Adipocyte (in vitro differentiated cells): ENCODE results near the gene ZNF547.
"Not testable (repeated sequence)": the region's sequence is repeated elsewhere in the genome, so short reads cannot be mapped to it uniquely, and the experiment has no call there.

Experiments used
- DNase-seq: peaks from one replicate; pipeline ENCODE4 v3.0.0-alpha.2; 2015; ENCODE audit warnings: low read depth
- H3K27me3 ChIP-seq: replicated peaks from 2 replicates; pipeline ENCODE4 v1.7.0; 2013; ENCODE audit warnings: mild to moderate bottlenecking, low read length, moderate library complexity; ENCODE audit not compliant: control insufficient read depth, insufficient read depth
- H3K36me3 ChIP-seq: 2 replicates; pipeline ENCODE4 v1.7.0; 2013; ENCODE audit warnings: low read length, mild to moderate bottlenecking, moderate library complexity; ENCODE audit not compliant: control insufficient read depth, insufficient read depth, severe bottlenecking
- H3K4me1 ChIP-seq: 2 replicates; pipeline ENCODE4 v1.7.0; 2013; ENCODE audit warnings: mild to moderate bottlenecking, low read length, moderate library complexity; ENCODE audit not compliant: control insufficient read depth, insufficient read depth
- H3K4me3 ChIP-seq: 2 replicates; pipeline ENCODE4 v1.7.0; 2013; ENCODE audit warnings: mild to moderate bottlenecking, low read length, moderate library complexity
- H3K9ac ChIP-seq: 2 replicates; pipeline ENCODE4 v1.7.0; 2013; ENCODE audit warnings: mild to moderate bottlenecking, low read length, moderate library complexity
- H3K9me3 ChIP-seq: 2 replicates; pipeline ENCODE4 v1.7.0; 2013; ENCODE audit warnings: mild to moderate bottlenecking, low read length, moderate library complexity; ENCODE audit not compliant: control insufficient read depth

The ZNF547 gene

GRCh38 chr19:57374647-57375046 is 11.3 kb downstream of the ZNF547 start:
- peaks cover 35% of the 10 kb centered on the region for H3K9me3 ChIP-seq

DNA sequence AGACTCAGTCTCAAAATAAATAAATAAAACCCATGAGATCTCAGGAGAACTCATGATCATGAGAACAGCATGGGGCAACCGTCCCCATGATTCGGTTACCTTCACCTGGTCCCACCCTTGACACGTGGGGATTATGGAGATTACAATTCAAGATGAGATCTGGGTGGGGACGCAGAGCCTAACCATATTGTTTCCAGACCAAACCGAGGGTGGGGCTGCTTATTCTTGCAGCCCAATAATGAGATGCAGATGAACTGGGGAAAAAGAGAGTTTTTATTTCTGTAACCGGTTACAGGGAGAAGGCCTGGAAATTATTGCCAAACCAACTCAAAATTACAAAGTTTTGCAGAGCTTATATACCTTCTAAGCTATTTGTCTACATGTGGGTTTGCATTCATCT is 12.8 kb downstream of the ZNF547 start:
- no peak for DNase-seq
- Histone ChIP-seq H3K27me3 (no peaks in the 10 kb centered on the region), H3K4me1 (no peaks in the 10 kb centered on the region), H3K36me3 (peaks cover 79% of the 10 kb centered on the region), H3K9me3 (peaks cover 35% of the 10 kb centered on the region), H3K4me3 (no peak overlapping the region), H3K9ac (no peak overlapping the region)

More at GRCh38 chr19:57374647-57375046, 11.3 kb downstream of the ZNF547 start:
- H3K27me3 ChIP-seq, H3K9ac ChIP-seq, DNase-seq, H3K4me1 ChIP-seq, H3K4me3 ChIP-seq: not testable (repeated sequence)
- peaks cover 81% of the 10 kb centered on the region for H3K36me3 ChIP-seq

GRCh38 chr19:57377498-57378146 is 14.3 kb downstream of the ZNF547 start:
- Histone ChIP-seq H3K27me3 (no peaks in the 10 kb centered on the region), H3K4me1 (no peaks in the 10 kb centered on the region), H3K4me3 (peak overlapping the region; percentile 45), H3K9ac (no peak overlapping the region), H3K9me3 (peaks cover 35% of the 10 kb centered on the region), H3K36me3 (peaks cover 65% of the 10 kb centered on the region)
- no peak for DNase-seq

- peaks cover 34% of the 10 kb centered on the region for H3K9me3 ChIP-seq
- H3K9ac ChIP-seq: no peak overlapping the region
- H3K36me3 ChIP-seq: peaks cover 32% of the 10 kb centered on the region
- no peaks in the 10 kb centered on the region for H3K4me1 ChIP-seq
- no peaks in the 10 kb centered on the region for H3K27me3 ChIP-seq
- H3K4me3 ChIP-seq: no peak overlapping the region
- no peak for DNase-seq
These were observed 17.6 kb downstream of the ZNF547 start for GRCh38 chr19:57380923-57381322.

DNA sequence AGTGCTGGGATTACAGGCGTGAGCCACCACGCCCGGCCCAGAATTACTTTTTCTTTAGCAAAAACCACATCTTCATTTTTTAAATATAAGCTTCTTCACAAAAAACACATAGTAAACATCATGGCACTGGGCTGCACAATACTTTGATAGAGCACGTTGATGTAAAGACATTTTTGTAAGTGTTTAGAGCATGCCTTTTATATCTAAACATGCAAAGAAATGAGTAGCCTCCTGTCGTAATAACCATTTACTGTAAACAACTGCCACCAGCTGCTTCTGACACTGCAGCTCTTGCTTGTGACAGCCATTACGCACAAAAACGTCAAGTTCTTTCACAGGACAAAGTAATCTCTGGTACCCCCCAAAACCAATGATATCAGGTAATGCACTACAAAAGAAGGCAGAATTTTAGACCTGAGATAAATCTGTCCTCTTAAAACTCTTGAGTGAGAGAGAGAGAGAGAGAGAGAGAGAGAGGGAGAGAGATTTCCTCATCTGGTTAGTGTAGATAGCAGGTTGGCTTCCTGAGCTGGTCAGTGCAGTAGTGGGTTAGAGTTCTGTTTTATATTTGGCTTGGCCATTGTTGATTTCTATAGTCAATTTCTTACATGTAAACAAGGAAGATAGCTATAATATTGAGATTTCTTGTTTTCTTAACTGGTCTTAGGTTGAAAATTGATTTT is 19.6 kb downstream of the ZNF547 start:
- no peak for DNase-seq

GRCh38 chr19:57389194-57389729 is 25.9 kb downstream of the ZNF547 start:
- H3K36me3 ChIP-seq: no peaks in the 10 kb centered on the region
- peak overlapping the region; percentile 98 for H3K4me3 ChIP-seq
- DNase-seq: no peak
- no peaks in the 10 kb centered on the region for H3K27me3 ChIP-seq
- peak overlapping the region; percentile 98 for H3K9ac ChIP-seq
- peaks cover 15% of the 10 kb centered on the region for H3K4me1 ChIP-seq
- no peaks in the 10 kb centered on the region for H3K9me3 ChIP-seq

More for the DNA sequence above, 19.6 kb downstream of the ZNF547 start:
- Histone ChIP-seq H3K36me3 (peaks cover 12% of the 10 kb centered on the region), H3K9me3 (peaks cover 14% of the 10 kb centered on the region), H3K4me1 (no peaks in the 10 kb centered on the region), H3K9ac (no peak overlapping the region), H3K4me3 (no peak overlapping the region), H3K27me3 (no peaks in the 10 kb centered on the region)

DNA sequence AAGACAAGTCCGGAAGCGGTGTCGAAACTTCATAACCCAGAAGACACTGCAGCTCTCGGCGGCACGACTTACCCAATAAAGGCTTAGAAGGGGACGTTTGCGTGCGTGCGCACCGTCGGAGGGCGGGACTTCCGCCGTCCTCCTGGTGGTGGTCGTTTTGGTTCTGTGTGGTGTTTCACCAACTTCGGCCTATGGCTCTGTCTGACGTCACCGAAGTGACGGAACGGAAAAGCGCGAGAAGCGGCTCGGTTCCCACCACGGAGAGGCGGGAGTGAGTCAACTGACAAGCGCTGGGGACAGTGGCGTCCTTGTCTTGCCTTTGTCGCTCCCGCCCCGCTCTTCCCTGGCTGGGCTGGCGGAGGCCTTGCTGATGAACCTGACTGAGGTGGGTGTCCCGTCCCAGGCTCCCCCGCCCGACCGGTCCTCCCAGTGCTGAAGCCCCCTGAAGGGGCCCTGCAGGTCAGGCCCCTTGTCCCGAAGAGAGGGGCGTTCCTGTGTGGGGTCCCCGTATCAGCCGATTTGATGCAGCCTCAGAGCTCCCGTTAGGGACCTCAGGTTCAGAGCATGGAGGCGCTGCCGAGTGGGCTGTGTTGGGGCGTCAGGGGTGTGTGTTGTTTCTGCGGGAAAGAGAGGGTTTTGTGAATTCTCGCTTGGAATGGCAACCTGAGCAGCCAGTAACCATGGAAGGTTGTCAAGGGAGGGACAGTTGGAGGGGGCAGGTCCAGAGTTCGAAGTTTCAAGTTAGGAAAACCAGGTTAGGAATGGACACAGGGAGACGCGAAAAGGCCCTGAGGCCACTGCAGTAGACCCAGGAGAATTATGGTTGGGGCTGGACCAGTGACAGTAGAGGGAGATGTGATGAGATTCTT is 26.6 kb downstream of the ZNF547 start, which contains the start of gene ZNF548:
Gene ZNF548 (plus strand): TSS at position 125 of the 869 bp plus-strand sequence. CDS start 246 bp downstream, at position 371.
- DNase-seq: peak; percentile 99
- Histone ChIP-seq H3K9ac (peak within 1 kb of the TSS; percentile 98), H3K4me3 (peak within 1 kb of the TSS; percentile 98), H3K9me3 (no peaks in the 10 kb centered on the region), H3K36me3 (no peaks in the 10 kb centered on the region), H3K4me1 (peaks cover 15% of the 10 kb centered on the region), H3K27me3 (no peaks in the 10 kb centered on the region)

DNA sequence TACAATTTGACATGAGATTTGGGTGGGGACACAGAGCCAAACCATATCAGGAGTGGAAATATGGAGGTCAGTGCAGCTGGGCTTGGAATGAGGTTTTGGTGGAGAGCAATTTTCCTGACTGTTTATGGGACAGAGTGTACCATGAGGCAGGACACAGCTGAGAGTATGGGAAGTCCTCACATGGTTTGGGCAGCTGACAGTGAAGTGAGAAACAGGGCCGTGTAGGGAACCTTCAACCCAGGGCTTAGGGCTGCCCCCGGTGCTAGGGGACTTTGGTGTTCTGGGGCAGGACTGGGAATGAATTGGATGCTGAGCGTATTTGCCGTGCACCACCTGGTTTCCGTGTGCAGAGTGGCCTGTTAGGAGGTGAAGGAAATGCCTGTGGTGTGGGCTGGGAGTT is 32.4 kb downstream of the ZNF547 start:
- H3K36me3 ChIP-seq: peaks cover 42% of the 10 kb centered on the region
- no peak overlapping the region for H3K4me3 ChIP-seq
- peaks cover 20% of the 10 kb centered on the region for H3K9me3 ChIP-seq
- H3K4me1 ChIP-seq: peaks cover 7% of the 10 kb centered on the region
- no peak for DNase-seq
- H3K9ac ChIP-seq: no peak overlapping the region
- no peaks in the 10 kb centered on the region for H3K27me3 ChIP-seq

GRCh38 chr19:57398868-57399267 is 35.5 kb downstream of the ZNF547 start:
- Histone ChIP-seq H3K9me3 (peaks cover 20% of the 10 kb centered on the region), H3K4me3 (no peak overlapping the region), H3K9ac (no peak overlapping the region), H3K27me3 (no peaks in the 10 kb centered on the region), H3K36me3 (peaks cover 42% of the 10 kb centered on the region), H3K4me1 (no peaks in the 10 kb centered on the region)
- DNase-seq: no peak

DNA sequence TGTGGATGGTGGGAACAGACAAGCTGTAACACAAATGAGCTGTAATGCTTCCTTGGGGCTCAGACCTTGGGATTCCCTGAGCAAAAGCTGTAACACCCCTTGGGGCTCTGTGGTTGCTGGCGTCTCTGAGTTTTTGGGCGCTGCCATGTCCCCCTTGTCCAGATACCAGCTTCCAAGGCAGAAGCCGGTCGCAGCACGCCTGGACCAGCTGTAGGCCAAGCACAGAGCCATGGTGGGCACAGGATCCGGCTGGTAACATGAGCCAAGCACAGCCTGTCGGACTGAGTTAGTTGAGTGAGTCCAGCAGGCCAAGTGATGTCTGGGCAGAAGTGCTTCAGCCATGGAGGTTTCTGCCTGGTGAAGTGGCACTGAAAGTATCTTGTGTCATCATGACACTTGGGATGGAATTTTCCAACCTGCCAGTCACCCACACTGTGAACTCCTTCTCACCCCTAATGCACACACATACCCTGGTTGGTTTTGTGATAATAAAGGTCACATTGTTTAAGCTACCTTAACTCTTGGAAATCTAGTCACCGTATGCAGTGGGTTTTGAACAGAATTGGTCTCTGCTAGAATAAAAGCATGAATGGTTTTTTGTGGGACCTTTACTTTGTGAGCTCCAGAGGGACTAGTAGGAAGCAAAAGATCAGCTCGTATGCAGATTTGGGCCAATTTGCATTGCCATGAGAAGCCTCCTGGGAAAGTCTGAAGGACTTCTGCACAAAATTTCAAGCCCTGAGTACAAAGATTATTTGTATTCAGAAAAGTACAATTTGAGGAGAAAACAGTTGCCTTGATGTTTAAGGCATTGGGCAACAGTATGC is 40.6 kb downstream of the ZNF547 start:
- no peak for DNase-seq
- H3K9ac ChIP-seq: no peak overlapping the region
- no peaks in the 10 kb centered on the region for H3K27me3 ChIP-seq
- no peaks in the 10 kb centered on the region for H3K4me1 ChIP-seq
- H3K36me3 ChIP-seq: peaks cover 13% of the 10 kb centered on the region
- H3K9me3 ChIP-seq: peaks cover 8% of the 10 kb centered on the region
- no peak overlapping the region for H3K4me3 ChIP-seq
